ENCODE measurements around the gene FZD10. TPM values are rescaled to one million over a fixed set of nuclear protein-coding genes. Genes with fewer than 3 reads are reported as not detected.

Gene FZD10
- total and polyA plus RNA-seq, 9 donors, result 0.08 to 6.1 (median 1.8) TPM

DNA sequence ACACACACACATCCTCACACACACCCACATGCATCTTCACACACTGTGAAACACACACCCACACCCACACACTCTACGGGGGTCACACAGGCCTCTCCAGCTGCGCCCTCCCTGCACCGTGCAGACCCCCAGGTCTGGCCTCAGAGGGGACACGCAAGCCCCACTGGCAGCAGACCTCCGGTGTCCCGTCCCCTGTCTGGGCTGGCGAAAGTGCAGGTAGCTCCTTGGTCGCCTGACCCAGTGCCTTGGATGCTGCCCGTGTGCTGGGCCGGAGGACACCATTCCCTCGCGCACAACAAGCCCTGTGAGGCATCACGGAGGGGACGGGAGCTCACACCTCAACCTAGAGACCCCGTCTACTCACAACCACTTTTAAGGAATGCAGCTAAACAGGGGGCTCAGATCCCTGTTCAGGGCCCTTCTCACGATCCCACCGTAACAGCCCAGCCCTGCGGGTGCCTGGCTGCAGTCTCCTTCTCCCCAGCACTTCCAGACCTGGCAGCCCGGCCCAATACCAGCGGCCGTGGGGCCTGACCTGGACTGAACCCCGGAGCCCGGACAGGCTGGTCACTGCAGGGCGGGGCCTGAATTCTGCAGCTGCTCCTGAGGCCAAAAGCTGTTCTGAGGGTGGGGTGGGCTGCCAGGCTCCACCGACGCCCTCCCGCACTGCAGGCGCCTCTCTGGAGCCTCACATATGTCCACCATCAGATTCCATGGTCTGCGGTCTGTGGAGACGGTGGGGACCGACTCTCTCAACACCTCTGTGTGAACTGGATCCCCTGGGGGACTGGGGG, 42.1 kb upstream of the FZD10 start:
- WGBS, 3 donors, result 80 to 88% (median 84%) methylated on average over 29 to 31 of the region's 31 CpGs
- TF ChIP-seq EP300 (IDR thresholded peaks at IDR 0.05) (no peak), POLR2A (IDR thresholded peaks at IDR 0.05) (no peak)
- TF ChIP-seq, protein P1, sequence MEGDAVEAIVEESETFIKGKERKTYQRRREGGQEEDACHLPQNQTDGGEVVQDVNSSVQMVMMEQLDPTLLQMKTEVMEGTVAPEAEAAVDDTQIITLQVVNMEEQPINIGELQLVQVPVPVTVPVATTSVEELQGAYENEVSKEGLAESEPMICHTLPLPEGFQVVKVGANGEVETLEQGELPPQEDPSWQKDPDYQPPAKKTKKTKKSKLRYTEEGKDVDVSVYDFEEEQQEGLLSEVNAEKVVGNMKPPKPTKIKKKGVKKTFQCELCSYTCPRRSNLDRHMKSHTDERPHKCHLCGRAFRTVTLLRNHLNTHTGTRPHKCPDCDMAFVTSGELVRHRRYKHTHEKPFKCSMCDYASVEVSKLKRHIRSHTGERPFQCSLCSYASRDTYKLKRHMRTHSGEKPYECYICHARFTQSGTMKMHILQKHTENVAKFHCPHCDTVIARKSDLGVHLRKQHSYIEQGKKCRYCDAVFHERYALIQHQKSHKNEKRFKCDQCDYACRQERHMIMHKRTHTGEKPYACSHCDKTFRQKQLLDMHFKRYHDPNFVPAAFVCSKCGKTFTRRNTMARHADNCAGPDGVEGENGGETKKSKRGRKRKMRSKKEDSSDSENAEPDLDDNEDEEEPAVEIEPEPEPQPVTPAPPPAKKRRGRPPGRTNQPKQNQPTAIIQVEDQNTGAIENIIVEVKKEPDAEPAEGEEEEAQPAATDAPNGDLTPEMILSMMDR (IDR thresholded peaks at IDR 0.05), result no peak

DNA sequence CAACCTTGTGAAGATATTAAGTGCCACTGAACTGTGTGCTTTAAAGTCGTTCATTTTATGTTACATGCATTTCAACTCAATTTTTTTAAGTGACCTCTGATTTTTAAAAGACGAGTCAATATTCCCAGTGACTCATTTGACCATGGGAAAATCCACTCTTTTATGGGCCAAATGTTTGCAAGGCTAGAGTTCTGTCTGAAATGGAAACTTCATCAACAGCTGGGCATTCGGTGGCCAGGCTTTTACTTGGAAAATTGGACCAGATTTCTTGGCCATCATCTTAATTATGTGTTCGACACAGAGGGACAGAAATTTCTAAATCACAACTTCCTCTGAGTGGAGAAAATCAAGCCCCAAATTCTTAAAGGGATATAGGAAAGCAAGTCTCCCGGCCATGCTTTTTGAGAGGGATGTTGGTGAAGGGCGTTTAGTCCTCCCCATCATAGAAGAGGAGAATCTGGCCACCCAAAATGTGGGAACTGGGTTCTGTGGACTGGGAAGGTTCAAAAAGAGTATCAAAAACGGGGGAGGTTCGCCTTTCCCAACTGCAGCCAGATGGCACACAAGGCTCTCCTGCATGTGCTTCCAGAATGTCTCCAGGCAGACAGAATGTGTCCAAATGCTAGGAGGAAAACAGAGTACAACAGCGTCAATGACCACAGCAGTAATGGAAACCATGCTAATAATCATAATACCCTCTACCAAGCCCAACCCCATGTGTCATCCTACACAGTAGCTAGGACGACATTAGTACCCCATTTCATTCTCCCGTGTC, 40.9 kb upstream of the FZD10 start:
- TF ChIP-seq POLR2A (IDR thresholded peaks at IDR 0.05), result no peak
- TF ChIP-seq EP300 (IDR thresholded peaks at IDR 0.05), result no peak
- TF ChIP-seq, protein P1 (IDR thresholded peaks at IDR 0.05), result no peak
- no peak for DNase-seq
- WGBS, 3 donors, result 46 to 58% (median 52%) methylated on average over 11 of the region's 11 CpGs
- Histone ChIP-seq H3K36me3 (no peaks in the 10 kb centered on the region), H3K4me3 (no peak overlapping the region), H3K27ac (no peak overlapping the region), H3K9me3 (no peaks in the 10 kb centered on the region), H3K27me3 (no peaks in the 10 kb centered on the region), H3K4me1 (ENCODE audit: insufficient read depth) (peaks cover 2% of the 10 kb centered on the region)
- intact Hi-C loops (cut with DNase I), result no loop called here

More for the DNA sequence above, 42.1 kb upstream of the FZD10 start:
- no peaks in the 10 kb centered on the region for H3K9me3 ChIP-seq
- intact Hi-C loops (cut with DNase I), result no loop called here
- H3K27me3 ChIP-seq, result no peaks in the 10 kb centered on the region
- DNase-seq, result no peak
- no peaks in the 10 kb centered on the region for H3K36me3 ChIP-seq
- H3K4me1 ChIP-seq (ENCODE audit: insufficient read depth), result no peaks in the 10 kb centered on the region
- no peak overlapping the region for H3K4me3 ChIP-seq
- no peak overlapping the region for H3K27ac ChIP-seq

DNA sequence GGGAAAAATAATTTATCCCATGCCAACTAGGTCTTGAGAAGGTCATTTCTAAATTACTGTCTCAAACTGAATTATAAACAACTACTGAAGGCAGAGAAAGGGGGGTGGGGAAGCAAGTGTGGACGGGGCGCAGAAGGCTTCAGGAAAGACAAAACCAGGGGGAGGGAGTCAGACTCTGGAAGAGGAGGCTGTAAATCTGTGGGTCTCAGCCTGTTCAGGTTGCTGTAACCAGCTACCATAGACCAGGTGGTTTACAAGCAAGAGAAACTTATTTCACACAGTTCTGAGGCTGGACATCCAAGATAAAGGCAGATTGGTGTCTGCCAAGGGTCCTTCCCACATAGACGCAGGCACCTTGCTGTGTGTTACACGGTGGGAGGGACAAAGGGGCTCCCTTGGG, 39.9 kb upstream of the FZD10 start:
- DNase-seq, result no peak
- TF ChIP-seq POLR2A (IDR thresholded peaks at IDR 0.05), result no peak
- TF ChIP-seq, protein P1 (IDR thresholded peaks at IDR 0.05), result no peak
- TF ChIP-seq EP300 (IDR thresholded peaks at IDR 0.05), result no peak
- H3K36me3 ChIP-seq, result no peaks in the 10 kb centered on the region
- no peaks in the 10 kb centered on the region for H3K27me3 ChIP-seq
- no peak overlapping the region for H3K27ac ChIP-seq
- peaks cover 2% of the 10 kb centered on the region for H3K4me1 ChIP-seq (ENCODE audit: insufficient read depth)
- H3K9me3 ChIP-seq, result no peaks in the 10 kb centered on the region
- H3K4me3 ChIP-seq, result no peak overlapping the region
- WGBS, 3 donors, result 36 to 49% (median 42%) methylated on average over 4 of the region's 4 CpGs
- intact Hi-C loops (cut with DNase I), result no loop called here

DNA sequence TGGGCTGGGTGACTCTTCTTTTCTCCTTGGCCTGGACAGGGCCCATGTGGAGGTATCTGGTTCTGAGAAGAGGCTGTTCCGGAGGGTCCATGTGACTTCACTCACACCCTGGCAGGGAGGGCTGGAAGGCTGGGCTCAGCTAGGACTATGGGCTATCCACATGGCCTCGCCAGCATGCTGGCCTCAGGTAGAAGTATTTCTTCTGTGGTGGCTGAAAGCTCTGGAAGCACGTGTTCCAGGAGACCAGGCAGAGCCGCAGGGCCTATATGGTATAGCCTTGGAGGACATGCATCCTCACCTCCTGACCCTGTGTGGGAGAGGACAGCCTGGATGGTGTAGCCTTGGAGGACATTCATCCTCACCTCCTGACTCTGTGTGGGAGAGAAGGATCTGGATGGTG, 38.2 kb upstream of the FZD10 start:
- H3K9me3 ChIP-seq, result no peaks in the 10 kb centered on the region
- no peak for DNase-seq
- intact Hi-C loops (cut with DNase I), result no loop called here

More for the DNA sequence above, 38.2 kb upstream of the FZD10 start:
- H3K27ac ChIP-seq, result no peak overlapping the region
- H3K4me3 ChIP-seq, result no peak overlapping the region
- WGBS, 3 donors, result 84 to 89% (median 87%) methylated on average over 4 of the region's 4 CpGs
- H3K36me3 ChIP-seq, result no peaks in the 10 kb centered on the region
- TF ChIP-seq EP300 (IDR thresholded peaks at IDR 0.05), result no peak
- TF ChIP-seq, protein P1 (IDR thresholded peaks at IDR 0.05), result no peak
- no peak for TF ChIP-seq POLR2A (IDR thresholded peaks at IDR 0.05)
- peaks cover 11% of the 10 kb centered on the region for H3K4me1 ChIP-seq (ENCODE audit: insufficient read depth)
- no peaks in the 10 kb centered on the region for H3K27me3 ChIP-seq

Data from ovary (tissue), 9 donors.